Measurements from ENCODE around the gene ANKRD10.

Gene ANKRD10

GRCh38 chr13:110832205-110832479 lies 82.7 kb downstream of the ANKRD10 start:
- Histone ChIP-seq H3K27me3 (ENCODE audit: insufficient read depth, poor library complexity, severe bottlenecking) (peaks cover 4% of the 10 kb centered on the region), H3K4me3 (replicated peaks; ENCODE audit: insufficient read depth, low read length) (no peak overlapping the region), H3K27ac (replicated peaks) (no peak overlapping the region)
- no peak for DNase-seq (ENCODE audit: low read depth in 1 of 2, low spot score in 1 of 2)
- TF ChIP-seq REST (IDR thresholded peaks at IDR 0.05; ENCODE audit: insufficient replicate concordance, low read depth), result no peak
- no peak for TF ChIP-seq GABPA (IDR thresholded peaks at IDR 0.05; ENCODE audit: low read depth)
- no peak for TF ChIP-seq SPI1 (IDR thresholded peaks at IDR 0.05; ENCODE audit: borderline replicate concordance, low read depth)

- no peak for TF ChIP-seq GABPA (IDR thresholded peaks at IDR 0.05; ENCODE audit: low read depth)
- TF ChIP-seq CTCF (IDR thresholded peaks at IDR 0.05; ENCODE audit: insufficient read depth, low read length), result no peak
- no peak overlapping the region for H3K27ac ChIP-seq (replicated peaks)
- no peak for DNase-seq (ENCODE audit: low read depth in 1 of 2, low spot score in 1 of 2)
These were observed 83.2 kb downstream of the ANKRD10 start for GRCh38 chr13:110831437-110832204.

GRCh38 chr13:110830800-110831371 lies 84.0 kb downstream of the ANKRD10 start:
- DNase-seq (ENCODE audit: low read depth in 1 of 2, low spot score in 1 of 2), result no peak
- H3K27ac ChIP-seq (replicated peaks), result no peak overlapping the region
- H3K27me3 ChIP-seq (ENCODE audit: insufficient read depth, poor library complexity, severe bottlenecking), result peaks cover 4% of the 10 kb centered on the region
- TF ChIP-seq GABPA (IDR thresholded peaks at IDR 0.05; ENCODE audit: low read depth) (no peak), SPI1 (IDR thresholded peaks at IDR 0.05; ENCODE audit: borderline replicate concordance, low read depth) (no peak), CTCF (IDR thresholded peaks at IDR 0.05; ENCODE audit: insufficient read depth, low read length) (no peak), REST (IDR thresholded peaks at IDR 0.05; ENCODE audit: insufficient replicate concordance, low read depth) (no peak), POLR2AphosphoS5 (IDR thresholded peaks at IDR 0.05; ENCODE audit: low read depth) (no peak)
- H3K4me3 ChIP-seq (replicated peaks; ENCODE audit: insufficient read depth, low read length), result no peak overlapping the region

More at GRCh38 chr13:110831437-110832204, 83.2 kb downstream of the ANKRD10 start:
- H3K4me3 ChIP-seq (replicated peaks; ENCODE audit: insufficient read depth, low read length), result no peak overlapping the region
- H3K27me3 ChIP-seq (ENCODE audit: insufficient read depth, poor library complexity, severe bottlenecking), result peaks cover 4% of the 10 kb centered on the region

- Histone ChIP-seq H3K27ac (replicated peaks) (no peak overlapping the region), H3K4me3 (replicated peaks; ENCODE audit: insufficient read depth, low read length) (no peak overlapping the region), H3K27me3 (ENCODE audit: insufficient read depth, poor library complexity, severe bottlenecking) (peaks cover 4% of the 10 kb centered on the region)
- DNase-seq (ENCODE audit: low read depth in 1 of 2, low spot score in 1 of 2), result no peak
- TF ChIP-seq GABPA (IDR thresholded peaks at IDR 0.05; ENCODE audit: low read depth), result no peak
- no peak for TF ChIP-seq CTCF (IDR thresholded peaks at IDR 0.05; ENCODE audit: insufficient read depth, low read length)
- no peak for TF ChIP-seq SPI1 (IDR thresholded peaks at IDR 0.05; ENCODE audit: borderline replicate concordance, low read depth)
- TF ChIP-seq REST (IDR thresholded peaks at IDR 0.05; ENCODE audit: insufficient replicate concordance, low read depth), result no peak
- no peak for TF ChIP-seq POLR2AphosphoS5 (IDR thresholded peaks at IDR 0.05; ENCODE audit: low read depth)
These were observed 84.5 kb downstream of the ANKRD10 start for GRCh38 chr13:110830331-110830730.

Data from HL-60 (cell line).